K562 (cell line): ENCODE results near the gene ATP7B. TPM values are rescaled to one million over a fixed set of nuclear protein-coding genes. Genes with fewer than 3 reads are reported as not detected.
A peak's percentile ranks its signal among the peaks of the same experiment; 100 is the strongest.

Source experiments
- ATAC-seq: fragments of 200-7000 bp; cut with Tn5 transposase; 3 replicates; pipeline ENCODE4 v1.9.1; 2020; ENCODE audit warnings: moderate library complexity
- BruUV-seq: library from RNA; stranded (reverse); fragments of 400-500 nt; replicated peaks from 2 replicates; lab custom pipeline; 2021; lab: Mats Ljungman, UMichigan
- CTCF ChIA-PET: fragments of 300-600 bp; formaldehyde crosslinking; extraction: SDS; loops from one replicate; lab custom pipeline; 2021; ENCODE audit warnings: low intra/inter-chr PET ratio; lab: Yijun Ruan, JAX
- POLR2A ChIA-PET: fragments of 300-600, 350-650 bp; sonication (Branson Sonifier 250); formaldehyde crosslinking; extraction: SDS; loops from one replicate; lab custom pipeline; 2021; ENCODE audit warnings: antibody characterized with exemption, inconsistent platforms; lab: Yijun Ruan, JAX
- DNase-seq, 4 experiments: peaks; one replicate each; pipeline versions ENCODE4 v3.0.0 to v3.0.0-alpha.2; 2011 to 2018; ENCODE audit warnings: low spot score in 3 of 4, mixed read lengths in 3 of 4; ENCODE audit errors: extremely low read depth in 1 of 4
- FAIRE-seq: peaks from 2 replicates; lab custom pipeline; 2011; peaks lifted over from hg19 to GRCh38; lab: Jason Lieb, UNC
- H2AFZ ChIP-seq: 2 replicates; pipeline ENCODE4 v1.6.0; 2011; ENCODE audit warnings: low read depth, low read length, control low read depth, inconsistent platforms
- H3K27ac ChIP-seq: fragments of 200-600 bp; 3 replicates; pipeline ENCODE4 v1.8.0; 2011; ENCODE audit warnings: low read depth, mild to moderate bottlenecking, control low read depth, inconsistent platforms, low read length, moderate library complexity, mixed read lengths; ENCODE audit errors: extremely low read depth
- H3K27me3 ChIP-seq, 2 experiments: fragments of 300-600 bp in 1 of 2; 2 replicates in 1 of 2; 3 replicates in 1 of 2; pipeline versions ENCODE4 v1.6.0 to v1.8.0; 2011; ENCODE audit warnings: inconsistent platforms in 2 of 2, low read length in 2 of 2, mild to moderate bottlenecking in 1 of 2, mixed read lengths in 1 of 2, moderate library complexity in 1 of 2; ENCODE audit not compliant: control insufficient read depth in 2 of 2, insufficient read depth in 2 of 2
- H3K36me3 ChIP-seq: fragments of 300-600 bp; 3 replicates; pipeline ENCODE4 v1.8.0; 2011; ENCODE audit warnings: mild to moderate bottlenecking, low read length, inconsistent platforms; ENCODE audit not compliant: control insufficient read depth, insufficient read depth
- H3K4me1 ChIP-seq, 2 experiments: fragments of 200-600 bp in 1 of 2; replicated peaks in 1 of 2; 2 replicates in 1 of 2; 3 replicates in 1 of 2; pipeline versions ENCODE4 v1.5.1 to v1.8.0; 2011; ENCODE audit warnings: inconsistent platforms in 2 of 2, low read length in 2 of 2, mild to moderate bottlenecking in 1 of 2, mixed read lengths in 1 of 2, moderate library complexity in 1 of 2; ENCODE audit not compliant: control insufficient read depth in 2 of 2, insufficient read depth in 2 of 2
- H3K4me2 ChIP-seq: 2 replicates; pipeline ENCODE4 v1.6.1; 2011; ENCODE audit warnings: low read length, control low read depth, inconsistent platforms, mixed read lengths; ENCODE audit not compliant: insufficient read depth
- H3K4me3 ChIP-seq: fragments of 200-600 bp; sonication (generic), shearing (Covaris generic); 2 replicates; pipeline ENCODE4 v1.5.1; 2016; ENCODE audit warnings: control low read depth, inconsistent platforms
- H3K79me2 ChIP-seq: fragments of 200-600 bp; 3 replicates; pipeline ENCODE4 v1.8.0; 2011; ENCODE audit warnings: low read length, inconsistent platforms; ENCODE audit not compliant: control insufficient read depth, insufficient read depth
- H3K9ac ChIP-seq, 2 experiments: 2 replicates each; pipeline versions ENCODE4 v1.6.0 to v1.6.1; 2011; ENCODE audit warnings: low read depth in 2 of 2, low read length in 2 of 2, control low read depth in 1 of 2, inconsistent platforms in 1 of 2, mild to moderate bottlenecking in 1 of 2, mixed read lengths in 1 of 2; ENCODE audit not compliant: insufficient read depth in 1 of 2
- H3K9me1 ChIP-seq: one replicate; pipeline ENCODE4 v1.6.0; 2011; ENCODE audit warnings: inconsistent platforms, mild to moderate bottlenecking, low read length, moderate library complexity; ENCODE audit not compliant: control insufficient read depth, insufficient read depth
- H3K9me3 ChIP-seq: replicated peaks from 2 replicates; pipeline ENCODE4 v1.5.1; 2011; ENCODE audit warnings: low read depth, low read length, inconsistent platforms; ENCODE audit not compliant: control insufficient read depth, insufficient read depth
- H4K20me1 ChIP-seq: replicated peaks from 2 replicates; pipeline ENCODE4 v1.6.1; 2011; ENCODE audit warnings: low read length, inconsistent platforms, mixed read lengths; ENCODE audit not compliant: control insufficient read depth, insufficient read depth
- ELK1 ChIP-seq: sonication (generic); formaldehyde crosslinking; IDR thresholded peaks from 2 replicates; pipeline ENCODE4 v1.8.1; 2022; ENCODE audit warnings: missing genetic modification reagents
- PHB ChIP-seq: fragments of 250-450 bp; sonication (Bioruptor Pico); IDR thresholded peaks from 2 replicates; pipeline ENCODE4 v1.5.0; 2021
- RCOR1 ChIP-seq, 2 experiments: IDR thresholded peaks; 2 replicates each; pipeline ENCODE4 v1.6.1; 2012; ENCODE audit warnings: low read depth in 2 of 2, low read length in 2 of 2, borderline replicate concordance in 1 of 2, improper control_type of control experiment in 1 of 2
- SMAD1 ChIP-seq: fragments of 150-350 bp; IDR thresholded peaks from 2 replicates; pipeline ENCODE4 v1.6.1; 2014; ENCODE audit warnings: low read length, low read depth; ENCODE audit not compliant: partially characterized antibody
- TBL1XR1 ChIP-seq, 2 experiments: IDR thresholded peaks; 2 replicates each; pipeline ENCODE4 v1.6.1; 2012; ENCODE audit warnings: improper control_type of control experiment in 2 of 2, low read length in 2 of 2, mild to moderate bottlenecking in 1 of 2
- TCF15 ChIP-seq: fragments of 250-450 bp; sonication (Bioruptor Pico); IDR thresholded peaks from 2 replicates; pipeline ENCODE4 v1.8.0; 2022; ENCODE audit warnings: moderate library complexity, mild to moderate bottlenecking, inconsistent platforms
- ZC3H11A ChIP-seq: IDR thresholded peaks from 2 replicates; pipeline ENCODE4 v1.6.1; 2012; ENCODE audit warnings: low read depth, low read length, improper control_type of control experiment
- WGBS: fragments of 100-300 bp; shearing (Covaris generic); methylation state at CpG from one replicate; pipeline ENCODE4 v1.1.6; 2016; ENCODE audit warnings: low coverage, mixed read lengths; ENCODE audit not compliant: insufficient coverage; ENCODE audit errors: missing lambda C conversion rate; 5-methylcytosine and 5-hydroxymethylcytosine counted together
- in situ Hi-C: fragments of 300-500 bp; cut with MboI; formaldehyde crosslinking; loops from 4 replicates; pipeline ENCODE4 v1.15.0; 2018; ENCODE audit warnings: inconsistent platforms, mixed read lengths
- intact Hi-C: fragments of 100-400 bp; cut with micrococcal nuclease; formaldehyde crosslinking; loops from 2 replicates; pipeline ENCODE4 v1.14.2; 2022
- polyA plus RNA-seq, 8 experiments: library from polyadenylated mRNA; depleted of rRNA in 4 of 8; stranded (reverse) in 5 of 8; unstranded in 3 of 8; fragments of >200 nt; fragmentation: Nextera tagmentation in 2 of 8; fragmentation: Illumina TruSeq in 1 of 8; extraction: Ambion mirVana in 2 of 8; extraction: Trizol in 1 of 8; gene quantifications; 2 replicates each; pipeline versions ENCODE4 v1.2.1 to v1.2.3, GENCODE V29; 2011 to 2014; ENCODE audit warnings: inconsistent platforms in 1 of 8, missing spikeins in 1 of 8
- total RNA-seq, 7 experiments: library from RNA; depleted of rRNA in 6 of 7; stranded (reverse); fragments of >200 nt in 6 of 7; fragmentation: Illumina TruSeq in 2 of 7; extraction: Trizol in 2 of 7; gene quantifications; 2 replicates each; pipeline versions ENCODE4 v1.2.1 to v1.2.3, GENCODE V29; 2011 to 2021; ENCODE audit warnings: low replicate concordance in 1 of 7

The ATP7B gene
- total and polyA plus RNA-seq, 9 of the 15 experiments (the other 6 are each of a cell fraction or from before 2014, with no cell fraction given) = 1.1 to 20.4 (median 8.5) TPM

DNA sequence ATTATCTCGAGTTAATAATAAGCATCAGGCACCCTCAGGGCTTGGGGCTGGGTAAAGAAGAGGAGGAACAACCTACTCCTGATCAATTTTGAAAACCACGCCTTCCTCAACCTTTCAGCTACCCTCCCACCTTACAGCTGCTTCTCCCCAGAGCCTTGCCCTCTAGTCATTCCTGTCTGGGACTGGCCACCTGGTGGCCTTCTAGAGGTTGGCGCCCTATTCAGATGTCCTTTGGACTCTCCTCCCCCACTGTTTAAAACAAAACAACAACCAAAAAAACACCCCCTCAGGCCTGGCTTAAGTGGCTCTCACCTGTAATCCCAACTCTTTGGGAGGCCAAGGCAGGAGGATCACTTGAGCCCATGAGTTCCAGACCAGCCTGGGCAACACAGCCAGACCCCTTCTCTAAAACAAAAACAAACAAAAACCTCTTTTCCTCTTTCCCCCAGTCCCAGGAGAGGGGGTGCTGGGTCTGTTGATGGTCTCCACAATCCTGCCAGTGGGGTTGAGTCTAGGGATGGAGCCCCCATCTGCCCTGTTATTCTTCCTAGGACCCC, 87.2 kb downstream of the ATP7B start (continued):
- TF ChIP-seq ELK1 (CRISPR knock-in tag) (no peak), PHB (CRISPR knock-in tag) (no peak), TBL1XR1 (IDR thresholded peaks at IDR 0.05; ENCODE audit: low read length in 2 of 2) (no peak), SMAD1 (no peak), TCF15 (no peak)

DNA sequence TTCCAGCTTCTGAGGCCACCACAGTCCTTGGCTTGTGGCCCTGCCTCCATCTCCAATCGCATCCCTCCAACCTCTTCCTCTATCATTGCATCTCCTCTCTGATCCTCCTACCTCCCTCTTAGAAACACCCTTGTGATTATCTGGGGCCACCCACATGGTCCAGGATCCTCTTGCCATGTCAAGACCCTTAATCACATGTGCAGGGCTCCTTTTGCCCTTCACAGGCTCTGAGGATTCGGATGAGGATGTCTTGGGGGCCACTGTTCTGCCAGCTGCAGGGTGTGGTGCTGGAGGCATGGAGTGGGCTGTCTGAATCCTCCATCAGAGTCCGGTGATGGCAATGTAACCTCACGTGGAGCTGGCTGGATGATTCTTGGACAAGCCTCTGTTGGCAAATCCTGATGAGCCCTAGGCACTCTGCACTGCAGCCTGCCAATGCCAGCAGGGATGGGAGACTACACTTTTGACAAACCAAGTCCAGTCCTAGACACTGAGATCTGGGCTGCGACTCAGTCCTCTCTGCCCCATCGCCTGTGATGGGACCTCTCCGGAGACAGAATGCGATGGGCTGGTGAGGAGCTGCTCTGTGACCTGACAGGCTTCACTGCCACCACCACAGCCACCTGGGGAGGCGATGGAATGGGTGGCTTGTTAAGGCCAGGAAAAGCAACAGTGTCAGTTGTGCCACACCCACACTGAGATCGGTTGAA, 88.3 kb downstream of the ATP7B start:
- peak in 1 of 2 experiments; percentile 21; a peak in 1 of 4 replicates for TF ChIP-seq RCOR1 (IDR thresholded peaks at IDR 0.05; ENCODE audit: borderline replicate concordance in 1 of 2, low read depth in 2 of 2, low read length in 2 of 2)
- no peak for TF ChIP-seq ZC3H11A
- DNase-seq = no peak
- no peak overlapping the region for H2AFZ ChIP-seq
- ATAC-seq = no peak
- no peaks in the 10 kb centered on the region; the same call in 1 of the 2 replicates for H3K9me3 ChIP-seq
- no peak overlapping the region for H3K4me3 ChIP-seq
- POLR2A ChIA-PET = interaction anchor here (0.6 to 0.9 kb wide), 2 partner anchors 27 to 251 kb away, joined by 3 read pairs; no protein-coding TSS in a partner anchor
- no TSS peak for BruUV-seq
- no peaks in the 10 kb centered on the region for H4K20me1 ChIP-seq
- CTCF ChIA-PET = no interaction called here
- peaks cover 3% of the 10 kb centered on the region for H3K9me1 ChIP-seq
- no peaks in the 10 kb centered on the region for H3K79me2 ChIP-seq
- peak overlapping the region; percentile 70 for H3K27ac ChIP-seq
- intact Hi-C loops (loop anchor here (1.0 kb wide), 1 partner anchor 27 kb away; no protein-coding TSS in a partner anchor), in situ Hi-C loops (no loop called here)
- peaks cover 7% of the 10 kb centered on the region; the same call in 1 of the 3 replicates for H3K36me3 ChIP-seq
- FAIRE-seq = no peak
- peak overlapping the region; percentile 40 to 77; a peak in 2 of 4 replicates for H3K9ac ChIP-seq
- WGBS = 69% methylated on average over 9 of the region's 10 CpGs
- H3K4me1 ChIP-seq = peaks cover 58 to 63% of the 10 kb centered on the region in 2 experiments
- no peaks in the 10 kb centered on the region for H3K27me3 ChIP-seq
- H3K4me2 ChIP-seq = peak overlapping the region; percentile 25; the same call in 1 of the 2 replicates
